GM19043 (cell line): Measurements from ENCODE around the gene BPTF.
"Not testable (repeated sequence)": the region's sequence is repeated elsewhere in the genome, so short reads cannot be mapped to it uniquely, and the experiment has no call there.

Experiments
- ATAC-seq: cut with Tn5 transposase; IDR thresholded peaks from one replicate; pipeline ENCODE4 v1.9.1; 2021; ENCODE audit warnings: low read depth; ENCODE audit not compliant: unreplicated experiment

BPTF gene

GRCh38 chr17:67831268-67831667 is 6.0 kb downstream of the BPTF start:
- no peak for ATAC-seq

- ATAC-seq, result no peak
Measured at GRCh38 chr17:67833134-67833533, 7.8 kb downstream of the BPTF start.

GRCh38 chr17:67833946-67834631 is 8.8 kb downstream of the BPTF start:
- no peak for ATAC-seq

- no peak for ATAC-seq
Measured at GRCh38 chr17:67834634-67835033, 9.3 kb downstream of the BPTF start.

- no peak for ATAC-seq
Measured at GRCh38 chr17:67836205-67836987, 11.1 kb downstream of the BPTF start.

- ATAC-seq, result no peak
Measured at GRCh38 chr17:67837965-67838364, 12.7 kb downstream of the BPTF start.

GRCh38 chr17:67838538-67838937 is 13.2 kb downstream of the BPTF start:
- ATAC-seq, result no peak

GRCh38 chr17:67841992-67842391 is 16.7 kb downstream of the BPTF start:
- ATAC-seq, result no peak

- ATAC-seq, result no peak
Measured at GRCh38 chr17:67842648-67843047, 17.3 kb downstream of the BPTF start.

GRCh38 chr17:67845374-67845773 is 20.1 kb downstream of the BPTF start:
- no peak for ATAC-seq

- ATAC-seq, result not testable (repeated sequence)
Measured at GRCh38 chr17:67848189-67848588, 22.9 kb downstream of the BPTF start.

GRCh38 chr17:67848846-67849245 is 23.5 kb downstream of the BPTF start:
- ATAC-seq, result not testable (repeated sequence)

- no peak for ATAC-seq
Measured at GRCh38 chr17:67850991-67851631, 25.8 kb downstream of the BPTF start.

GRCh38 chr17:67853703-67854102 is 28.4 kb downstream of the BPTF start:
- no peak for ATAC-seq

GRCh38 chr17:67854378-67854777 is 29.1 kb downstream of the BPTF start:
- ATAC-seq, result no peak

GRCh38 chr17:67855504-67856324 is 30.4 kb downstream of the BPTF start:
- no peak for ATAC-seq

- not testable (repeated sequence) for ATAC-seq
Measured at GRCh38 chr17:67856402-67856801, 31.1 kb downstream of the BPTF start.

GRCh38 chr17:67862614-67863217 is 37.4 kb downstream of the BPTF start:
- no peak for ATAC-seq

GRCh38 chr17:67863624-67864247 is 38.4 kb downstream of the BPTF start:
- ATAC-seq, result no peak

GRCh38 chr17:67865438-67865837 is 40.1 kb downstream of the BPTF start:
- ATAC-seq, result no peak
